Adrenal gland (tissue), 12 donors: Measurements from ENCODE around the gene GPC5. TPM values are rescaled to one million over a fixed set of nuclear protein-coding genes. Genes with fewer than 3 reads are reported as not detected.

Source experiments
- DNase-seq, 7 donors: peaks; one replicate each; pipeline ENCODE4 v3.0.0-alpha.2; 2019 to 2020
- H3K27ac ChIP-seq, 5 donors: fragments of 200-600 bp; sonication (generic) in 4 of 5; 1 replicate in 3 of 5; 2 replicates in 2 of 5; pipeline versions ENCODE4 v1.5.1 to v1.8.0; 2016 to 2020; ENCODE audit warnings: mild to moderate bottlenecking in 1 of 5
- H3K27me3 ChIP-seq: fragments of 200-600 bp; 2 replicates; pipeline ENCODE4 v1.8.0; 2021
- H3K36me3 ChIP-seq, 2 donors: fragments of 200-600 bp; replicated peaks in 1 of 2; 1 replicate in 1 of 2; 2 replicates in 1 of 2; pipeline versions ENCODE4 v1.5.1 to v1.8.0; 2018 to 2022
- H3K4me1 ChIP-seq, 2 donors: fragments of 200-600 bp; replicated peaks in 1 of 2; 1 replicate in 1 of 2; 2 replicates in 1 of 2; pipeline versions ENCODE4 v1.5.1 to v1.8.0; 2018 to 2021
- H3K4me3 ChIP-seq, 4 donors: fragments of 200-600 bp; sonication (generic) in 3 of 4; one replicate each; pipeline ENCODE4 v1.5.1; 2016 to 2018
- H3K9me3 ChIP-seq, 3 donors: fragments of 200-600 bp; sonication (generic) in 1 of 3; replicated peaks in 1 of 3; 1 replicate in 2 of 3; 2 replicates in 1 of 3; pipeline versions ENCODE4 v1.5.1 to v1.8.0; 2016 to 2021
- POLR2A ChIP-seq, 2 donors: fragments of 450-650 bp; IDR thresholded peaks; one replicate each; pipeline ENCODE4 v1.6.1; 2017; ENCODE audit warnings: antibody characterized with exemption in 2 of 2, mild to moderate bottlenecking in 2 of 2, moderate library complexity in 1 of 2
- WGBS, 4 donors: extraction: QIAGEN DNeasy Blood & Tissue Kit in 2 of 4; methylation state at CpG; one replicate each; pipeline versions ENCODE4 v1.1.5 to v1.1.7; 2013 to 2017; 5-methylcytosine and 5-hydroxymethylcytosine counted together
- intact Hi-C, 2 donors: fragments of 100-400 bp; cut with DNase I; formaldehyde crosslinking; loops; one replicate each; pipeline versions ENCODE4 v1.14.1 to v1.15.0; 2022 to 2023
- polyA plus RNA-seq, 3 donors: library from polyadenylated mRNA; stranded (reverse); fragments of 200-250 nt in 2 of 3; fragments of 350-450 nt in 1 of 3; fragmentation: Illumina TruSeq in 1 of 3; extraction: RNeasy Lipid Tissue Mini Kit (QIAGEN cat#74804) in 1 of 3; gene quantifications; one replicate each; pipeline ENCODE4 v1.2.3, GENCODE V29; 2013 to 2014
- total RNA-seq, 9 donors: library from RNA; depleted of rRNA in 4 of 9; stranded (reverse); fragments of >200 nt in 4 of 9; fragments of 120-200 nt in 1 of 9; fragmentation: NEBNext Ultra II Directional in 1 of 9; extraction: Animal tissue kit (Norgen Biotek cat#: 25700) in 1 of 9; gene quantifications; one replicate each; pipeline versions ENCODE4 v1.1.0 to v1.2.4, GENCODE V29; 2013 to 2023
- TF ChIP-seq, protein P1 (sequence below), 6 experiments: fragments of 450-650 bp in 4 of 6; fragments of 200-600 bp in 2 of 6; sonication (generic) in 1 of 6; IDR thresholded peaks; 1 replicate in 5 of 6; 2 replicates in 1 of 6; pipeline versions ENCODE4 v1.5.1 to v1.8.0; 2016 to 2021; ENCODE audit warnings: antibody characterized with exemption in 6 of 6, mild to moderate bottlenecking in 2 of 6, moderate library complexity in 1 of 6
- donor health status: healthy with polysubstance abuse.
- donor health status: Bipolar disorder and iron deficiency.
- donor health status: DM: yes; HTN: yes; CAD: no.
- donor health status: DM: no; HTN: no; CAD: no.
- donor health status: DM: no; HTN: no; CAD: no.
- donor health status: DM: yes; HTN: yes; CAD: no.

The GPC5 gene
- total and polyA plus RNA-seq, 12 donors = 0.24 to 7.7 (median 2.1) TPM; not detected in 4

DNA sequence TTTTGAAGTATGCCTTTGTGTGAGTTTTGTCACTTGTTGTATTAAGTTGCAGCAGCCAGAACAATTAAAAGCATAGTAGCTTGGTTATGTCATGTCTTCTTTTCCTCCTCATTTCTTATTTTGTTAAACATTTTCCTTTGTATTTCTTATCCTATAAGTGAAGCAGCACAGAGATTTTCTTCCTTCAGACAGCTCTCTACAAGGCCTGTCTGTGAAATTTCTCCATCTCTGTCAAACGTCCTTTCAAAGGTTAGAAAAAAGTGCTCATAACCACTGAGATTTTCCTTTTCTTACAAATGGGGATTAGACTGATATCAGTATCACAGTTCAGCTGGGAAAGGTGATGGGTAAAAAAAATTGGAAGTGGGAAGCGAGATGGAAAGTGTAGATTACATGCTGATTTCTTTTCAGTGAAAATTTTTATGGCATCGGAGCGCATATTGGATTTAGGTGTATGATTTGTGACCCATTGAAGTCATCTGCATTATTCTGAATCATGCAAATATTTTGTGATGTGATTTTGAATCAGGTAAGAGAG is 71.7 kb downstream of the GPC5 start:
- Histone ChIP-seq H3K9me3 (no peaks in the 10 kb centered on the region), H3K4me3 (no peak overlapping the region), H3K27ac (no peak overlapping the region), H3K36me3 (no peaks in the 10 kb centered on the region), H3K4me1 (no peaks in the 10 kb centered on the region), H3K27me3 (no peaks in the 10 kb centered on the region)
- no peak for DNase-seq
- intact Hi-C loops = no loop called here
- 70 to 76% (median 75%) methylated on average over 4 of the region's 4 CpGs for WGBS, 4 donors
- TF ChIP-seq POLR2A (IDR thresholded peaks at IDR 0.05) = no peak
- TF ChIP-seq, protein P1, sequence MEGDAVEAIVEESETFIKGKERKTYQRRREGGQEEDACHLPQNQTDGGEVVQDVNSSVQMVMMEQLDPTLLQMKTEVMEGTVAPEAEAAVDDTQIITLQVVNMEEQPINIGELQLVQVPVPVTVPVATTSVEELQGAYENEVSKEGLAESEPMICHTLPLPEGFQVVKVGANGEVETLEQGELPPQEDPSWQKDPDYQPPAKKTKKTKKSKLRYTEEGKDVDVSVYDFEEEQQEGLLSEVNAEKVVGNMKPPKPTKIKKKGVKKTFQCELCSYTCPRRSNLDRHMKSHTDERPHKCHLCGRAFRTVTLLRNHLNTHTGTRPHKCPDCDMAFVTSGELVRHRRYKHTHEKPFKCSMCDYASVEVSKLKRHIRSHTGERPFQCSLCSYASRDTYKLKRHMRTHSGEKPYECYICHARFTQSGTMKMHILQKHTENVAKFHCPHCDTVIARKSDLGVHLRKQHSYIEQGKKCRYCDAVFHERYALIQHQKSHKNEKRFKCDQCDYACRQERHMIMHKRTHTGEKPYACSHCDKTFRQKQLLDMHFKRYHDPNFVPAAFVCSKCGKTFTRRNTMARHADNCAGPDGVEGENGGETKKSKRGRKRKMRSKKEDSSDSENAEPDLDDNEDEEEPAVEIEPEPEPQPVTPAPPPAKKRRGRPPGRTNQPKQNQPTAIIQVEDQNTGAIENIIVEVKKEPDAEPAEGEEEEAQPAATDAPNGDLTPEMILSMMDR (IDR thresholded peaks at IDR 0.05) = no peak

DNA sequence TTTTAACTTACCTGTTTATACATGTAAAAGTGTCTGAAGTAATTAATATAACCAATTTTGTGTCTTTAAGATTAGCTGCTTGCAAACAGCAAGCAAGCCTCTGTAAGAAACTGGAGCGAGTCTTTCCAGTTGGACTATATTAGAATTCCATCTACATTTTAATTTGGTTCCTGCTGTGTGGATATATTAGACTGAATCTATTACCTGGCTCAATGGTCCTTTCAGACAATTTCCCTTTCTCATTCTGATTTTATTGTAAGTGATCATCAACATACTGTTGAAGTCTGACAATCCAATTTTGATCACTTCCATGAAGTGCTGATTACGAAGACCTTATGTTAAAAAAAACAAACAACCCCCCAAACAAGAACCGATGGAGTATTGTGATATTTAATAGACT is 72.3 kb downstream of the GPC5 start:
- intact Hi-C loops = no loop called here
- WGBS, 4 donors = 82 to 86% (median 85%) methylated on average over 3 of the region's 3 CpGs
- Histone ChIP-seq H3K27ac (no peak overlapping the region), H3K9me3 (no peaks in the 10 kb centered on the region), H3K27me3 (no peaks in the 10 kb centered on the region), H3K36me3 (no peaks in the 10 kb centered on the region), H3K4me1 (no peaks in the 10 kb centered on the region), H3K4me3 (no peak overlapping the region)
- no peak for DNase-seq
- no peak for TF ChIP-seq POLR2A (IDR thresholded peaks at IDR 0.05)
- TF ChIP-seq, protein P1 (IDR thresholded peaks at IDR 0.05) = no peak

DNA sequence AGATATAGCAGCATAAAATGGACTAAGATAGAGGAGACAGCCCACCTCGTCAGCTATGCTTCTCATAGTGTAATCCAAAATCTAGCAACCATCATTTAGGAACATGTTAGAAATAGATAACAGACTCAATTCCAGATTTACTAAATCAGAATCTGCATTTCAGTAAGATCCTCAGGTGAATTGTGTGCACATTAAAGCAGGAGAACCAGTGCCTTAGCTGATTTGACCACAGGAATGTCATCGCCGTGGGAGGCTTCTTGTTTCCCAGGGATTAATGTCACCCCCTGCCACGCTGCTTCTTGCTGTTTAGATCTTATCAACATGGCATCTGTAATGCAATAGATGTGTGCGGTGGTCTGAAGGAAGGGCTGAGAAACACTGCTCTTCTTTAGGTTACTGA is 84.0 kb downstream of the GPC5 start:
- Histone ChIP-seq H3K27me3 (no peaks in the 10 kb centered on the region), H3K27ac (no peak overlapping the region), H3K4me3 (no peak overlapping the region), H3K4me1 (no peaks in the 10 kb centered on the region), H3K36me3 (no peaks in the 10 kb centered on the region), H3K9me3 (peaks cover 0 to 4% (median 0%) of the 10 kb centered on the region in 3 donors)
- intact Hi-C loops = no loop called here
- 69 to 82% (median 76%) methylated on average over 5 of the region's 5 CpGs for WGBS, 4 donors
- TF ChIP-seq, protein P1 (IDR thresholded peaks at IDR 0.05) = no peak
- TF ChIP-seq POLR2A (IDR thresholded peaks at IDR 0.05) = no peak
- no peak for DNase-seq

DNA sequence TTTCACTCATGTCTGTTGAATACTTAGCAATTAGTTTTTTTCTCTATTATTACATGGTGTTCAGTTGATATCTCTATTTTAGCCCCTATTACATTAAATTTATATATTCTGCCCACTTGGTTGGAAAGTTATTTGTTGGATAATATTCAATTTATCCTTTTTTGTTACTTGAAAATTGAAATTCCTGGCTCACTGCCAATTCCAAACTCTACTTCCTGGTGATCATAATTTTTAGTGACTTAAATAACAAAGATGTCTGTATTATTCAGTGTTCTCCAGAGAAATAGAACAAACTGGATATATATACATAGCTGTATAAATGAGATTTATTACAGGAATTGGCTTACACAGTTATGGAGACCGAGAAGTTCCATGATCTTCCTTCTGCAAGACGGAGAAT is 93.6 kb downstream of the GPC5 start:
- H3K27me3 ChIP-seq = no peaks in the 10 kb centered on the region
- H3K9me3 ChIP-seq = no peaks in the 10 kb centered on the region
- TF ChIP-seq, protein P1 (IDR thresholded peaks at IDR 0.05) = no peak
- no peak for TF ChIP-seq POLR2A (IDR thresholded peaks at IDR 0.05)
- no peak overlapping the region for H3K27ac ChIP-seq
- H3K36me3 ChIP-seq = no peaks in the 10 kb centered on the region
- no peak for DNase-seq
- intact Hi-C loops = no loop called here
- no peaks in the 10 kb centered on the region for H3K4me1 ChIP-seq
- 62 to 74% (median 69%) methylated on average over 2 of the region's 2 CpGs for WGBS, 4 donors
- H3K4me3 ChIP-seq = no peak overlapping the region
